HepG2 (cell line): ENCODE results near the gene CHFR. TPM values are rescaled to one million over a fixed set of nuclear protein-coding genes. Genes with fewer than 3 reads are reported as not detected.

Experiments
- ATAC-seq: fragments of 200-7000 bp; cut with Tn5 transposase; 3 replicates; pipeline ENCODE4 v1.9.1; 2020; ENCODE audit warnings: mild to moderate bottlenecking, moderate library complexity
- BruUV-seq: library from RNA; stranded (reverse); fragments of 400-500 nt; replicated peaks from 2 replicates; lab custom pipeline; 2021; lab: Mats Ljungman, UMichigan
- CTCF ChIA-PET: fragments of 300-600 bp; formaldehyde crosslinking; extraction: SDS; loops from one replicate; lab custom pipeline; 2021; ENCODE audit warnings: low total read pairs, inconsistent platforms, low intra/inter-chr PET ratio; lab: Yijun Ruan, JAX
- POLR2A ChIA-PET: fragments of 350-600 bp; sonication (Branson Sonifier 250); formaldehyde crosslinking; loops from one replicate; lab custom pipeline; 2020; ENCODE audit warnings: antibody characterized with exemption, inconsistent platforms; lab: Yijun Ruan, JAX
- DNase-seq: peaks from one replicate; pipeline ENCODE4 v3.0.0-alpha.2; 2015; ENCODE audit warnings: low spot score
- FAIRE-seq: peaks from 3 replicates; lab custom pipeline; 2011; peaks lifted over from hg19 to GRCh38; lab: Jason Lieb, UNC
- H2AFZ ChIP-seq: one replicate; pipeline ENCODE4 v1.6.1; 2011; ENCODE audit warnings: low read length, inconsistent platforms
- H3K27ac ChIP-seq: fragments of 300-600 bp; 3 replicates; pipeline ENCODE4 v1.8.0; 2011; ENCODE audit warnings: mixed run types, mild to moderate bottlenecking, mixed read lengths, low read length, inconsistent platforms; ENCODE audit not compliant: insufficient read depth; ENCODE audit errors: extremely low read length
- H3K27me3 ChIP-seq, 2 experiments: fragments of 200-600 bp in 1 of 2; 2 replicates in 1 of 2; 3 replicates in 1 of 2; pipeline versions ENCODE4 v1.6.0 to v1.8.0; 2011; ENCODE audit warnings: low read length in 2 of 2, mild to moderate bottlenecking in 2 of 2, moderate library complexity in 2 of 2, inconsistent platforms in 1 of 2; ENCODE audit not compliant: insufficient read depth in 2 of 2, control insufficient read depth in 1 of 2
- H3K36me3 ChIP-seq, 2 experiments: fragments of 200-600 bp in 1 of 2; replicated peaks in 1 of 2; 2 replicates in 1 of 2; 3 replicates in 1 of 2; pipeline versions ENCODE4 v1.5.1 to v1.8.0; 2011; ENCODE audit warnings: low read length in 2 of 2, inconsistent platforms in 1 of 2; ENCODE audit not compliant: insufficient read depth in 2 of 2, control insufficient read depth in 1 of 2
- H3K4me1 ChIP-seq: 2 replicates; pipeline ENCODE4 v1.5.1; 2012; ENCODE audit warnings: low read length, inconsistent platforms; ENCODE audit not compliant: insufficient read depth
- H3K4me2 ChIP-seq: 2 replicates; pipeline ENCODE4 v1.6.0; 2011; ENCODE audit warnings: low read depth, low read length, inconsistent platforms
- H3K4me3 ChIP-seq, 3 experiments: fragments of 200-600 bp in 1 of 3; sonication (generic), shearing (Covaris generic) in 1 of 3; replicated peaks in 1 of 3; 2 replicates each; pipeline ENCODE4 v1.5.1; 2011 to 2016; ENCODE audit warnings: low read length in 3 of 3, inconsistent platforms in 2 of 3, low read depth in 2 of 3, mild to moderate bottlenecking in 2 of 3, control low read depth in 1 of 3, mixed read lengths in 1 of 3; ENCODE audit not compliant: insufficient read depth in 1 of 3
- H3K79me2 ChIP-seq: one replicate; pipeline ENCODE4 v1.6.1; 2011; ENCODE audit warnings: low read length, inconsistent platforms; ENCODE audit not compliant: insufficient read depth
- H3K9ac ChIP-seq: 2 replicates; pipeline ENCODE4 v1.6.0; 2011; ENCODE audit warnings: mild to moderate bottlenecking, low read depth, low read length, inconsistent platforms; ENCODE audit not compliant: insufficient read depth
- H3K9me3 ChIP-seq: 2 replicates; pipeline ENCODE4 v1.5.1; 2012; ENCODE audit warnings: mild to moderate bottlenecking, low read length
- H4K20me1 ChIP-seq: 2 replicates; pipeline ENCODE4 v1.6.0; 2011; ENCODE audit warnings: inconsistent platforms, mild to moderate bottlenecking, low read length, moderate library complexity; ENCODE audit not compliant: insufficient read depth
- ADNP ChIP-seq: sonication (generic); formaldehyde crosslinking; IDR thresholded peaks from 2 replicates; pipeline ENCODE4 v1.4.0; 2020; ENCODE audit warnings: missing genetic modification reagents
- DNMT1 ChIP-seq: sonication (generic); formaldehyde crosslinking; IDR thresholded peaks from 2 replicates; pipeline ENCODE4 v1.5.1; 2020; ENCODE audit warnings: mild to moderate bottlenecking, missing genetic modification reagents
- MZF1 ChIP-seq: sonication (generic); formaldehyde crosslinking; IDR thresholded peaks from 2 replicates; pipeline ENCODE4 v1.8.1; 2023; ENCODE audit warnings: mild to moderate bottlenecking, missing genetic modification reagents, borderline replicate concordance
- ZNF816 ChIP-seq: sonication (generic); formaldehyde crosslinking; IDR thresholded peaks from 2 replicates; pipeline ENCODE4 v1.8.0; 2022; ENCODE audit warnings: missing genetic modification reagents, mild to moderate bottlenecking, borderline replicate concordance
- WGBS: methylation state at CpG from one replicate; pipeline ENCODE4 v1.1.6; 2017; ENCODE audit warnings: low lambda C conversion rate; 5-methylcytosine and 5-hydroxymethylcytosine counted together
- in situ Hi-C: cut with HindIII; loops from 2 replicates; pipeline ENCODE4 v1.10.0; 2017; ENCODE audit warnings: low pct_unique_long_range_greater_than_20kb; ENCODE audit not compliant: extremely low pct_ligation_motif_present
- intact Hi-C: fragments of 100-400 bp; cut with micrococcal nuclease; formaldehyde crosslinking; loops from one replicate; pipeline ENCODE4 v1.10.0; 2022; ENCODE audit not compliant: unreplicated experiment
- polyA plus RNA-seq, 8 experiments: library from polyadenylated mRNA; depleted of rRNA in 3 of 8; stranded (reverse) in 7 of 8; unstranded in 1 of 8; fragments of >200 nt; fragmentation: Illumina TruSeq in 4 of 8; extraction: Trizol in 4 of 8; gene quantifications; 2 replicates each; pipeline versions ENCODE4 v1.2.1 to v1.2.3, GENCODE V29; 2011 to 2016; ENCODE audit warnings: low read depth in 4 of 8, missing spikeins in 1 of 8, mixed read lengths in 1 of 8; ENCODE audit not compliant: insufficient read depth in 1 of 8
- total RNA-seq, 5 experiments: library from RNA; depleted of rRNA; stranded (reverse); fragments of >200 nt; fragmentation: Illumina TruSeq; extraction: Trizol; gene quantifications; 2 replicates each; pipeline ENCODE4 v1.2.3, GENCODE V29; 2016; ENCODE audit warnings: low read depth in 1 of 5
- TF ChIP-seq, protein P1 (sequence below): sonication (generic); formaldehyde crosslinking; IDR thresholded peaks from 2 replicates; pipeline ENCODE4 v1.5.0; 2020; ENCODE audit warnings: mild to moderate bottlenecking, missing genetic modification reagents, moderate library complexity
- TF ChIP-seq, protein P2 (sequence below): sonication (generic); formaldehyde crosslinking; IDR thresholded peaks from 2 replicates; pipeline ENCODE4 v1.5.0; 2020; ENCODE audit warnings: mild to moderate bottlenecking, missing genetic modification reagents
- TF ChIP-seq, protein P3 (sequence below): sonication (generic); formaldehyde crosslinking; IDR thresholded peaks from 2 replicates; pipeline ENCODE4 v1.4.0; 2020; ENCODE audit warnings: mild to moderate bottlenecking, missing genetic modification reagents
- TF ChIP-seq, protein P4 (sequence below): sonication (generic); formaldehyde crosslinking; IDR thresholded peaks from 2 replicates; pipeline ENCODE4 v1.5.0; 2020; ENCODE audit warnings: mild to moderate bottlenecking, low read depth, missing genetic modification reagents, borderline replicate concordance

CHFR gene
- total and polyA plus RNA-seq, 2 of the 13 experiments (the other 11 are each of a cell fraction or from before 2014, with no cell fraction given) = 21.4 to 21.5 TPM

DNA sequence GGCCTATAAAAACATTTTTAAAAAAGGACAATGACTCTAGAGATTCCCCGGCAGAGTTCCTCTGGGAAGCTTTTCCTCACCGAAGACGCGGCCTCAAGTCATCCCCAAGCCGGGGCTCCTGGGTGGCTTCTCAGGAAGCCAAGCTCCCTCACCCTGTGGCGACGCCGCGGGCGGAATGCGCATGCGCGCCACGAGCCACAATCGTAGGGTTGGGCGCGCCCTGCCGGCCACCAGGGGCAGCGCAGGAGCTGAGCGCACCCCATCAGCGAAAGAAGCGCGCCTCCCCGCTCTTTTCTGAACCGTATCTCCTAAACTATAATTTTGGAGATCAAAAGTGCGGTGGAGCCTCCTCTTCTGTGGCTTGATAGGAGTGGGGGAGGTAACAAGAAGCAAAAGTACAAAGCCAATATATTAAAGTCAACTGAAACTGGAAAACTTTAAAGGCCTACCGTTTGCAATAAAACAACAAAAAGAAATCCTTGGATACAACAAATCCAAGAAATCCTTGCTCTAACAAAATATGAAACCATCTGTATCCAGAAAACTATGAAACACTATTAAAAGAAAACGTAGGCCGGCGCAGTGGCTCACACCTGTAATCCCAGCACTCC lies 17.4 kb upstream of the CHFR start:
- Histone ChIP-seq H3K27ac (no peak overlapping the region), H3K79me2 (no peaks in the 10 kb centered on the region), H3K9ac (no peak overlapping the region), H3K36me3 (no peaks in the 10 kb centered on the region), H4K20me1 (no peaks in the 10 kb centered on the region), H3K27me3 (no peaks in the 10 kb centered on the region), H3K4me1 (no peaks in the 10 kb centered on the region), H3K4me2 (no peak overlapping the region), H3K9me3 (peaks cover 48% of the 10 kb centered on the region), H2AFZ (no peak overlapping the region), H3K4me3 (no peak overlapping the region)
- FAIRE-seq = no peak
- intact Hi-C loops = no loop called here
- ChIA-PET CTCF (no interaction called here), POLR2A (no interaction called here)
- no peak for TF ChIP-seq ADNP
- TF ChIP-seq, protein P1, sequence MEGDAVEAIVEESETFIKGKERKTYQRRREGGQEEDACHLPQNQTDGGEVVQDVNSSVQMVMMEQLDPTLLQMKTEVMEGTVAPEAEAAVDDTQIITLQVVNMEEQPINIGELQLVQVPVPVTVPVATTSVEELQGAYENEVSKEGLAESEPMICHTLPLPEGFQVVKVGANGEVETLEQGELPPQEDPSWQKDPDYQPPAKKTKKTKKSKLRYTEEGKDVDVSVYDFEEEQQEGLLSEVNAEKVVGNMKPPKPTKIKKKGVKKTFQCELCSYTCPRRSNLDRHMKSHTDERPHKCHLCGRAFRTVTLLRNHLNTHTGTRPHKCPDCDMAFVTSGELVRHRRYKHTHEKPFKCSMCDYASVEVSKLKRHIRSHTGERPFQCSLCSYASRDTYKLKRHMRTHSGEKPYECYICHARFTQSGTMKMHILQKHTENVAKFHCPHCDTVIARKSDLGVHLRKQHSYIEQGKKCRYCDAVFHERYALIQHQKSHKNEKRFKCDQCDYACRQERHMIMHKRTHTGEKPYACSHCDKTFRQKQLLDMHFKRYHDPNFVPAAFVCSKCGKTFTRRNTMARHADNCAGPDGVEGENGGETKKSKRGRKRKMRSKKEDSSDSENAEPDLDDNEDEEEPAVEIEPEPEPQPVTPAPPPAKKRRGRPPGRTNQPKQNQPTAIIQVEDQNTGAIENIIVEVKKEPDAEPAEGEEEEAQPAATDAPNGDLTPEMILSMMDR (CRISPR knock-in tag) = peak; percentile 4; the same call in 1 of the 2 replicates
- BruUV-seq = no TSS peak
- DNase-seq = no peak
- WGBS = 91% methylated on average over 29 of the region's 30 CpGs
- in situ Hi-C loops = no loop called here
- ATAC-seq = no peak

DNA sequence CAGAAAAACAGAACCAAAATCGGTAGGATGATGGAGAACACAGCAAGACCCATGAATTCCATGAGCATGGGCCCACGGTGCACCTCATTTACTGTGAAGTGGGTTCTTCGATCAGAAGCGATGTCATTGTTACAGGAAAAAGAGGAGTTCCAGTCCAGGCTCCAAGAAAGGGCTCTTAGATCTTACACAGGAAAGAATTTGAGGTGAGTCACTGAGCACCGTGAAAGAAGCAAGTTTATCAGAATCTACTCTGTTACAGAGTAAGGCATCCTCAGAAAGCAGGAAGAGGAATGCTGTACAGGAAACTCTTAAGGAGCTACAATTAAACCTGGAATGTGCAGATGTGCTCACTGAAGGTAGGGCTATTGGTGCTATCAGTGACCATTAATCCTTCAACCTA lies 11.6 kb upstream of the CHFR start:
- no TSS peak for BruUV-seq
- Histone ChIP-seq H2AFZ (no peak overlapping the region), H4K20me1 (no peaks in the 10 kb centered on the region), H3K27ac (no peak overlapping the region), H3K79me2 (no peaks in the 10 kb centered on the region), H3K27me3 (no peaks in the 10 kb centered on the region), H3K4me2 (no peak overlapping the region), H3K9me3 (peaks cover 29% of the 10 kb centered on the region), H3K36me3 (no peaks in the 10 kb centered on the region), H3K9ac (no peak overlapping the region), H3K4me3 (no peak overlapping the region), H3K4me1 (no peaks in the 10 kb centered on the region)
- ATAC-seq = no peak
- DNase-seq = no peak
- WGBS = 29% methylated on average over 5 of the region's 5 CpGs
- CTCF ChIA-PET = no interaction called here
- intact Hi-C loops = no loop called here
- FAIRE-seq = no peak
- TF ChIP-seq ZNF816 (CRISPR knock-in tag) (no peak), MZF1 (CRISPR knock-in tag) (no peak), DNMT1 (CRISPR knock-in tag) (no peak)
- TF ChIP-seq, protein P2, sequence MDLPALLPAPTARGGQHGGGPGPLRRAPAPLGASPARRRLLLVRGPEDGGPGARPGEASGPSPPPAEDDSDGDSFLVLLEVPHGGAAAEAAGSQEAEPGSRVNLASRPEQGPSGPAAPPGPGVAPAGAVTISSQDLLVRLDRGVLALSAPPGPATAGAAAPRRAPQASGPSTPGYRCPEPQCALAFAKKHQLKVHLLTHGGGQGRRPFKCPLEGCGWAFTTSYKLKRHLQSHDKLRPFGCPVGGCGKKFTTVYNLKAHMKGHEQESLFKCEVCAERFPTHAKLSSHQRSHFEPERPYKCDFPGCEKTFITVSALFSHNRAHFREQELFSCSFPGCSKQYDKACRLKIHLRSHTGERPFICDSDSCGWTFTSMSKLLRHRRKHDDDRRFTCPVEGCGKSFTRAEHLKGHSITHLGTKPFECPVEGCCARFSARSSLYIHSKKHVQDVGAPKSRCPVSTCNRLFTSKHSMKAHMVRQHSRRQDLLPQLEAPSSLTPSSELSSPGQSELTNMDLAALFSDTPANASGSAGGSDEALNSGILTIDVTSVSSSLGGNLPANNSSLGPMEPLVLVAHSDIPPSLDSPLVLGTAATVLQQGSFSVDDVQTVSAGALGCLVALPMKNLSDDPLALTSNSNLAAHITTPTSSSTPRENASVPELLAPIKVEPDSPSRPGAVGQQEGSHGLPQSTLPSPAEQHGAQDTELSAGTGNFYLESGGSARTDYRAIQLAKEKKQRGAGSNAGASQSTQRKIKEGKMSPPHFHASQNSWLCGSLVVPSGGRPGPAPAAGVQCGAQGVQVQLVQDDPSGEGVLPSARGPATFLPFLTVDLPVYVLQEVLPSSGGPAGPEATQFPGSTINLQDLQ (CRISPR knock-in tag) = no peak
- TF ChIP-seq, protein P3, sequence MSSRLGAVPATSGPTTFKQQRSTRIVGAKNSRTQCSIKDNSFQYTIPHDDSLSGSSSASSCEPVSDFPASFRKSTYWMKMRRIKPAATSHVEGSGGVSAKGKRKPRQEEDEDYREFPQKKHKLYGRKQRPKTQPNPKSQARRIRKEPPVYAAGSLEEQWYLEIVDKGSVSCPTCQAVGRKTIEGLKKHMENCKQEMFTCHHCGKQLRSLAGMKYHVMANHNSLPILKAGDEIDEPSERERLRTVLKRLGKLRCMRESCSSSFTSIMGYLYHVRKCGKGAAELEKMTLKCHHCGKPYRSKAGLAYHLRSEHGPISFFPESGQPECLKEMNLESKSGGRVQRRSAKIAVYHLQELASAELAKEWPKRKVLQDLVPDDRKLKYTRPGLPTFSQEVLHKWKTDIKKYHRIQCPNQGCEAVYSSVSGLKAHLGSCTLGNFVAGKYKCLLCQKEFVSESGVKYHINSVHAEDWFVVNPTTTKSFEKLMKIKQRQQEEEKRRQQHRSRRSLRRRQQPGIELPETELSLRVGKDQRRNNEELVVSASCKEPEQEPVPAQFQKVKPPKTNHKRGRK = no peak
- TF ChIP-seq, protein P4, sequence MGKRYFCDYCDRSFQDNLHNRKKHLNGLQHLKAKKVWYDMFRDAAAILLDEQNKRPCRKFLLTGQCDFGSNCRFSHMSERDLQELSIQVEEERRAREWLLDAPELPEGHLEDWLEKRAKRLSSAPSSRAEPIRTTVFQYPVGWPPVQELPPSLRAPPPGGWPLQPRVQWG = no peak
- POLR2A ChIA-PET = no interaction called here
- in situ Hi-C loops = no loop called here
